Astrocyte of the cerebellum (primary cell): ENCODE results near the gene ZNF248.

Source experiments
- DNase-seq: peaks from one replicate; pipeline ENCODE4 v3.0.0-alpha.2; 2011; ENCODE audit warnings: low read depth
- H3K4me3 ChIP-seq: 2 replicates; pipeline ENCODE4 v1.5.1; 2011; ENCODE audit warnings: mild to moderate bottlenecking, low read depth, low read length, moderate library complexity
- CTCF ChIP-seq: IDR thresholded peaks from 2 replicates; pipeline ENCODE4 v1.5.1; 2012; ENCODE audit warnings: low read length, low read depth, moderate library complexity, mild to moderate bottlenecking; ENCODE audit errors: missing control alignments
- in situ Hi-C: cut with HindIII; loops from 2 replicates; pipeline ENCODE4 v1.10.0; 2017; ENCODE audit warnings: low sequenced_read_pairs

The ZNF248 gene

DNA sequence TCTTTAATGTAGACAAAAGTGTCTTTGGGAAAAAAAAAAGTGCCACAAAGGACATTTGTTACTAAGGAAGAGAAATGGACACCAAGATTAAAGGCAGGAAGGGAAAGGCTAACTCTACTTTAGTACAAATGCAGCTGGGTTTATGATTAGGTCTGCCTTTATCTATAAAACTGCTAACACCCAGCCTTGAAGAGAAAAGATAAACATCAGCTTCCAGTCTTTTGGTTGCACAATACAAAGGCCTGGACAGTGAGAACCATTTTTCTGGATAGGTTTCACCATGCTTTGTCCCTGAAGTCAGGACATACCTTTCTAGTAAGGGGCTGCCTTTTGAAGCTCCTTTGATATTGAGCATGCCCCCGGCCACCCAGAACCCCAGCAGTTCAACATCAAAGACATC lies 45.1 kb downstream of the ZNF248 start:
- H3K4me3 ChIP-seq, result no peak overlapping the region
- TF ChIP-seq CTCF, result no peak
- DNase-seq, result no peak
- in situ Hi-C loops, result no loop called here

DNA sequence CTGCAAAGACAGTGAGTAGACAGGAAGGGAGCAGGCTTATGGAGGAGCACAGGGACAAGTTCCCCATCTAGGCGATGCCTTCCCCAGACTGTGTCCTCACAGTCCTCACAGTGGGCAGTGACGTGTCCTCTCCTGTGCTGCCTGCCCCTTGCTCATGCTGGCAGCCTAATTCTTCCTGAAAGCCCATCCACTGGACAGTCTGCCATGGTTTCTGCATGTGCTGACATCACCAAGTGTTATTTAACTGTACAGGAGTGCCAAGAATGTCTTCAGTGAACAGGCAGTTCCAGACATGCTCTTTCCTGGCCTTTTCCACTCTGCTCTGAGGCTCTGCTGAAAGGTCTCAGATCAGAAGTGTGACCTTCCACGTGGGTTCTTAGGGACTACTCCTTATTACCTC lies 54.1 kb downstream of the ZNF248 start:
- in situ Hi-C loops, result no loop called here
- H3K4me3 ChIP-seq, result no peak overlapping the region
- no peak for TF ChIP-seq CTCF
- no peak for DNase-seq

GRCh38 chr10:37801557-37801956 lies 55.9 kb downstream of the ZNF248 start:
- no peak overlapping the region for H3K4me3 ChIP-seq
- DNase-seq, result no peak
- in situ Hi-C loops, result no loop called here
- no peak for TF ChIP-seq CTCF

- DNase-seq, result no peak
- TF ChIP-seq CTCF, result no peak
- in situ Hi-C loops, result no loop called here
- H3K4me3 ChIP-seq, result no peak overlapping the region
These were observed 63.0 kb downstream of the ZNF248 start for GRCh38 chr10:37794305-37794976.

DNA sequence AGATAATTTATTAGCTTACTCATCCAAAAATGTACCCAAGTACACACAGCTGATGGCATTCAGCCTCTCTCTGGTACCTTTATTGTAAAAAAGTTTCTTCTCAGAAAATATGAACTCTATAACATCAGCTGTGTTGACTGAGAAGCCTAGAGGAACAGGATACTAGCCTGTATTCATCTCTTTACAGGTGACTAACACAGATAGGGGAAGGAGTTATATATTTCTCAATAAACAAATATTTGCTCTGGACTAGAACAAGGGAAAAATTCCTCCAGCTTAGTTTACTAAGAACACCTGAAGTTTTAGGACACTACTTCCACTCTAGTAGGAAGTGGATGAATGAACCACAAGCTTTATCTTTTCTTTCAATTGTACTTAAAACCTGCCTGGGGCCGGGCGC lies 67.8 kb downstream of the ZNF248 start:
- no peak for DNase-seq
- no peak for TF ChIP-seq CTCF
- in situ Hi-C loops, result no loop called here
- H3K4me3 ChIP-seq, result no peak overlapping the region

- no peak for DNase-seq
- H3K4me3 ChIP-seq, result no peak overlapping the region
- in situ Hi-C loops, result no loop called here
- TF ChIP-seq CTCF, result no peak
These were observed 72.7 kb downstream of the ZNF248 start for GRCh38 chr10:37784678-37785077.
